Skin of body (tissue), 2 donors: ENCODE measurements around the gene RAB11FIP4. TPM values are rescaled to one million over a fixed set of nuclear protein-coding genes. Genes with fewer than 3 reads are reported as not detected.

Source experiments
- DNase-seq: peaks from one replicate; lab custom pipeline; 2025; lab: John Stamatoyannopoulos, UW
- total RNA-seq: library from RNA; depleted of rRNA; stranded (reverse); fragments of >200 nt; gene quantifications from one replicate; pipeline ENCODE4 v1.2.3, GENCODE V29; 2014

The RAB11FIP4 gene
- total RNA-seq, 1 donor from 2014 or later: 6.7 TPM

- no peak for DNase-seq
Observed at GRCh38 chr17:31568121-31568520, 176.6 kb downstream of the RAB11FIP4 start.

DNA sequence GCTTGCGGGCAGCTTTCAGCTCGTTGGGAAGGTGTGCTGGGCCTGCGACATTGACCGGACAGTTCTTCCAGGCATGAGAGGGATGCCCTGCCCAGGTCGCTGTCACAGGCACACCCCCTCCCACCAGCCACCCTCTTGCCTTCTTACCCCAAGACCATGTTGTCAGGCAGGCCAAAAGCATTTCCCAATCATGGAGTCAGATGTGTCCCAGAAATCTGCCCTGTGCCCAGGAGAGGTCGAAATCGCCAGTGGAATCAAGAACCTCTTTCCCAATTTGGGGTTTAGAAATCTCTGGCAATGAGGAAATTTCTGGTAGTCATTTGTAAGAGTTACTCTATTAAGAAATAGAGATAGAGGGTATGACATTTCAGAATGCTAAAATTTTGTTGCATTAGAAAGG lies 177.1 kb downstream of the RAB11FIP4 start:
- no peak for DNase-seq

DNA sequence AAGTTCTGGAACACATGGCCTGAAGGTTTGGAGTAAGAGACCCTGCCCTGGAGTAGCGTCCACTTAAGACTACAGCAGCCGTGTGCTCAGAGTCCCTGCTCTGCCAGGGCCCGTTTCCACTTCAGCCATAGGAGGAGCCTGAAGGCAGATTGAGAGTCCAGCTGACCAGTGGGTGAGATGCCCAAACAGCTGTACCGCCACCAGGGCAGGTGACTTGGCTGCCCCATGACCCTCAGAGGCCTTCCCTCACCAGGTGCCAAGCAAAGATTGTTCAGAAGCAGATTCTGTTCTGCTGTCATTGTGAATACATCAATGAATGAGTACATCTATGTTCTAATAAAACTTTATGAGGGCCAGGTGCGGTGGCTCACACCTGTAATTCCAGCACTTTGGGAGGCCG lies 178.8 kb downstream of the RAB11FIP4 start:
- DNase-seq: no peak

- peak; percentile 59 for DNase-seq
Observed at GRCh38 chr17:31570951-31571892, 179.7 kb downstream of the RAB11FIP4 start.

GRCh38 chr17:31572341-31572740 lies 180.9 kb downstream of the RAB11FIP4 start:
- DNase-seq: no peak

DNA sequence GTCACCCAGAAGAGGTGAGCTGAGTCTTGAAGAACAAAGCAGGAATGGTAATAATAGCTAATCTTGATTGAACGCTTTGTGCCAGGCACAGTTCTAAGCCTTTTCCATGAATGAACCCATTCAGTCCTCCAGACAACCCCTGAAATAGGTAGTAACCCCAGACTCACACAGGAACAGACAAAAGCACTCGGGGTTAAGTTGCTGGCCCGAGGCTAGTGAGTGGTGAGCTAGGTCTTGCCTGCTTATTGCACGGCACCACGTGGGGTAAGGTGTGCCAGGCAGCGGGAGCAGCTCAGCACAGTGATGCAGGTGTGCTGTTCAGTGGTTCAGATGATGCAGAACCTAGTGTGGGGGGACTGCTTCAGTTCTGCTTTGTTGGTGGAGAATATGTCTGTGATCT lies 181.6 kb downstream of the RAB11FIP4 start:
- DNase-seq: no peak

- no peak for DNase-seq
Observed at GRCh38 chr17:31573861-31574260, 182.4 kb downstream of the RAB11FIP4 start.

DNA sequence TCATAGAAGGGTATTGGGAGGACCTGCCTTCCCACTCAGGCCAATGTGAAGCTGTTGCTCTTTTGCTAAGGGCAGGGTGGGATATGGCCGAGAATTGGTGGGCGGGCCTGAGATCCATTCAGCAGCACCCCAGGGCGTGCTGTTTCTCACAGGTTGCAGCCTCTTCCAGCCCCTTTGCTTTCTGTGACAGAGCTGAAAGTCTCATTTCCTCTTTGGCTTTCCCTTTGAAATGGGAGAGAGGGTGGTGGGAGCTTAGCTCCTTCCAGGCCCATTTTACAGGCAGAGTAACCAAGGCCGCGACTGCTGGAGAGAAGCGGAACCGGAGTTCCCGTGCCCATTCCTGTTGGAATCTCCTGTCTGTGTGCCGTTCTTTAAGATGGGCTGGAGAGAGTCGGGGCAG lies 183.0 kb downstream of the RAB11FIP4 start:
- no peak for DNase-seq

DNA sequence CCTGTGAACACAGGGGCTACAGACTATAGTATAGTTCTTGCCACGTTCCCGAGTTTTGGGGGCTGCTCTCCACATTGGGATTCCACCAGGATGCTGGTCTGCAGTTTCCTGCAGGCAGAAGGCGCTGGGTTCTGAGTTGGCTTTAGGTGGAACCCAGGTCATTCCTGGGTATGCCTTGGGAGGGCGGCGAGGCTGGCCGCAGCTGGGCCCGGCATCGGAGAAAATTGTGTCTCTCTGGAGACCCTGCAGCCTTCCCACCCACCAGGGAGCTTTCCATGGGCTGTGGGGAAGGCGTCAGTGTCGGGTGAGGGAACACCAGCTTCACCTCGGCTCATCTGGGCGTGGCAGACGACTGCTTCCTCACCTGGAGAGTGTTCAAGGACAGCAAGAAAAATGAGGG lies 183.6 kb downstream of the RAB11FIP4 start:
- DNase-seq: no peak

GRCh38 chr17:31579265-31579664 lies 187.8 kb downstream of the RAB11FIP4 start:
- no peak for DNase-seq

DNA sequence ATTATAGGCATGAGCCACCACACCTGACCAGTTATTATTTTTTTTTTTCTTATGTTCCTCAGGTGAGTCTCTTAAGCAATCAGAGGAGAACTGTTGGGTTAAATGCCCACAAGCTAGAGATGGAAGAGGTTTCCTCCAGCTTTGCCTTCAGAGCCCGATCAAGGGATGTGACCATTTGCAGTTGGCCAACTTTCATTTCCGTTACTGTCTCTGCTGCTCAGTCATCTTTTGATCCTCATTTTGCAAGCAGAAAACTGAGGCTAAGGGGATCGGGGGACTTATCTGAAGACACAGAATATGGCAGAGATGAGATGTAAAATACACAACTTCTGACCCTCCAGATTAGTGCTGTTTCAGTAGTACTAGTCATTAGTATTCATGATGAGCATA lies 188.8 kb downstream of the RAB11FIP4 start:
- DNase-seq: no peak

DNA sequence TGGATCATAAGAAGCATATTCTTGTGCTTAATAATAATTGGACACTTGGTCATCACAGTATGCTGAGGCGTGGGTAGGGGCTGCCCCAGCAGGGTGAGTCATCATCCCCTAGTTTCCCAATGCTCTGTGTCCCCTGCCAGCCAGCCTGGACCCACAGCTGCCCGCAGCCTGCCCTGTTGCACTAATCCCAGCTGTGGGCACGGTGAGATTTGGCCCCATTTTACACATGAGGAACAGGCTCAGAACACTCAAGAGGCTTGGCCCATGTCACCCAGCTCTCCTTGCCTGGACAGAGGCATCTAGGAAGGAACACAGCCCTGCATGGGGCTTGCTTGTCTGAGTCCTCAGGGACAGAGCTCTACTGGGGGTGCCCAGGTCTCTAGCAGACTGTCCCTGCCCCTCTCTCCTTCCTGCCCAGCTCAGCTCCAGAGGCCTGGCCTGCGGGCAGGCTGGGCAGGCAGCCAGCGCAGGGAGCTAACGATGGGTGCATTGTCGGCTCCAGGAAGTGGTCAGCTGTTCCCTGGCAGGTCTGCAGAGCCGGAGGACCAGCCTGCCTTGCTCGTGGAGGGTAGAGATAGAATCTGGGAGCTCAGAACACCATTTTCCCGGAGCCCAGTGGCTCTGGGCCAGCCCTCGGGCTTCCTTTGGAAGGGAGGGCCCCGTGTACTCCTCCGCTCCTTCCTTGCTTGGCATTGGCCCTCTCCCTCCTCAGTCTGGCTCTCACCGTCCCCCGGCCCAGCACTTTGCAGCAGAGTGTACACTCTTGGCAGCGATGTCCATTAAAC lies 189.4 kb downstream of the RAB11FIP4 start:
- no peak for DNase-seq

DNA sequence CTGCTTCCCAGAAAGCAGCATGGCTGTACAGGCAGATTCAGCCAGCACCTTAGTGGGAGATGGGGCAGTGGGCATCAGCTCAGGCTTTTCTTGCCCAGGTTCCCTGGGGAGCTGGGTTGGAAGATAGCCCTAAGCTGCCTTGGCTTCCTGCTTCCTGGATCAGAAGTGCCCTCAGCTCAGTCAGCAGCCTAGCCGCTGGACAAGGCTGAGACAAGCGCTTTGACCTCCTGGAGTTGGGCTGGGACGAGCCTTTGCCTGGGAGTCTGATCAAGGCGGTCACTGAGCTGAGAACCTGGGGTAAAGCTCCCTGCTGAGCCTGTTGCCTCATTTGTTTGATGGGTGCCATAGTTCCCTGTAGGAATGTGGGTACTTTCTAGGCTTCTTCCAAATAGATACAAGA lies 190.0 kb downstream of the RAB11FIP4 start:
- DNase-seq: no peak

- DNase-seq: no peak
Observed at GRCh38 chr17:31582151-31582907, 190.9 kb downstream of the RAB11FIP4 start.

- DNase-seq: no peak
Observed at GRCh38 chr17:31583772-31584356, 192.4 kb downstream of the RAB11FIP4 start.

- no peak for DNase-seq
Observed at GRCh38 chr17:31584438-31585279, 193.2 kb downstream of the RAB11FIP4 start.

- DNase-seq: no peak
Observed at GRCh38 chr17:31585280-31585630, 193.8 kb downstream of the RAB11FIP4 start.

GRCh38 chr17:31586946-31587345 lies 195.5 kb downstream of the RAB11FIP4 start:
- DNase-seq: no peak

DNA sequence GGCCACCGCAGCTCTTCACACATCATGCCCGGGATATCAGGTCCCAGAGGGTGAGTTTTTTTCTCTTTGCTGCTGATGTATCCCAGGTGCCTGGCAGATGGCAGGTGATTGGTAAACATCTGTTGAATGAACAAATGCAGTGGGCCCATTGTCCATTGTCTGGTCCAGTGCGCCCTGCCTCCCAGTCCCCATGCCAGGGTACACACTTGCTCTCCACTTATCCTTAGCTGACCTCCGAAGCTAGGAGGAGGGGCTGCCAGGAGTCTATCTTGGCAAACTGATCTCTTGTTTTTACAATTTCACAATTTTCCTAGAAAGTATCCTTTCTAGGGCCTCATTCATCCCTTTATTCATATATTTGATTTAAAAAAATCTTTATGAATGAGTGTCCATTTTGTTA lies 196.0 kb downstream of the RAB11FIP4 start:
- no peak for DNase-seq
